K562 (cell line): ENCODE measurements around the gene SH3D19. TPM values are rescaled to one million over a fixed set of nuclear protein-coding genes. Genes with fewer than 3 reads are reported as not detected.

ENCODE experiments used
- ADNP ChIP-seq: fragments of 200-800 bp; sonication (Bioruptor generic); IDR thresholded peaks from 2 replicates; pipeline ENCODE4 v1.6.1; 2016; ENCODE audit warnings: missing genetic modification characterization, missing compliant biosample characterization
- AFF4 ChIP-seq: sonication (generic); formaldehyde crosslinking; IDR thresholded peaks from 2 replicates; pipeline ENCODE4 v1.8.0; 2023; ENCODE audit warnings: mild to moderate bottlenecking, missing genetic modification reagents
- ETV5 ChIP-seq: sonication (generic); formaldehyde crosslinking; IDR thresholded peaks from 2 replicates; pipeline ENCODE4 v1.4.0; 2020; ENCODE audit warnings: low read depth, mild to moderate bottlenecking, missing genetic modification reagents
- FOXK1 ChIP-seq: sonication (generic); formaldehyde crosslinking; IDR thresholded peaks from 2 replicates; pipeline ENCODE4 v1.8.0; 2022; ENCODE audit warnings: missing genetic modification reagents, mild to moderate bottlenecking, borderline replicate concordance
- HNRNPH1 ChIP-seq: fragments of 200-400 bp; formaldehyde crosslinking; optimal IDR thresholded peaks from 2 replicates; pipeline ENCODE3; 2017; ENCODE audit warnings: low read depth, mild to moderate bottlenecking, low read length, moderate library complexity
- KLF16 ChIP-seq: IDR thresholded peaks from 2 replicates; pipeline ENCODE4 v1.6.1; 2016; ENCODE audit warnings: antibody characterized with exemption
- NELFE ChIP-seq: IDR thresholded peaks from 2 replicates; pipeline ENCODE4 v1.6.1; 2011; ENCODE audit warnings: mild to moderate bottlenecking; ENCODE audit not compliant: insufficient read depth, insufficient read length
- RFX1 ChIP-seq: fragments of 450-650 bp; IDR thresholded peaks from 2 replicates; pipeline ENCODE4 v1.6.1; 2016; ENCODE audit warnings: mild to moderate bottlenecking, moderate library complexity
- RHOXF2B ChIP-seq: fragments of 250-450 bp; sonication (Bioruptor Pico); conservative IDR thresholded peaks from 2 replicates; pipeline ENCODE4 v1.5.1; 2021
- SAFB2 ChIP-seq: fragments of 200-400 bp; formaldehyde crosslinking; IDR thresholded peaks from 2 replicates; pipeline ENCODE4 v1.6.1; 2018; ENCODE audit warnings: borderline replicate concordance, low read length, low read depth, moderate library complexity; ENCODE audit not compliant: severe bottlenecking
- SPI1 ChIP-seq: IDR thresholded peaks from 2 replicates; pipeline ENCODE4 v1.6.1; 2011; ENCODE audit warnings: low read depth, low read length, control low read depth, borderline replicate concordance
- TSHZ1 ChIP-seq: fragments of 250-450 bp; sonication (Bioruptor Pico); IDR thresholded peaks from 2 replicates; pipeline ENCODE4 v1.4.0; 2020; ENCODE audit warnings: mild to moderate bottlenecking, moderate library complexity
- ZKSCAN3 ChIP-seq: fragments of 250-450 bp; sonication (Bioruptor Pico); IDR thresholded peaks from 2 replicates; pipeline ENCODE4 v1.4.0; 2020
- ZNF12 ChIP-seq: sonication (generic); formaldehyde crosslinking; IDR thresholded peaks from 2 replicates; pipeline ENCODE4 v1.4.0; 2020; ENCODE audit warnings: mild to moderate bottlenecking, missing genetic modification reagents
- ZNF696 ChIP-seq: fragments of 250-450 bp; sonication (Bioruptor Pico); conservative IDR thresholded peaks from 2 replicates; pipeline ENCODE4 v1.4.0; 2020; ENCODE audit warnings: mild to moderate bottlenecking, moderate library complexity
- polyA plus RNA-seq, 8 experiments: library from polyadenylated mRNA; depleted of rRNA in 4 of 8; stranded (reverse) in 5 of 8; unstranded in 3 of 8; fragments of >200 nt; fragmentation: Nextera tagmentation in 2 of 8; fragmentation: Illumina TruSeq in 1 of 8; extraction: Ambion mirVana in 2 of 8; extraction: Trizol in 1 of 8; gene quantifications; 2 replicates each; pipeline versions ENCODE4 v1.2.1 to v1.2.3, GENCODE V29; 2011 to 2014; ENCODE audit warnings: inconsistent platforms in 1 of 8, missing spikeins in 1 of 8
- total RNA-seq, 7 experiments: library from RNA; depleted of rRNA in 6 of 7; stranded (reverse); fragments of >200 nt in 6 of 7; fragmentation: Illumina TruSeq in 2 of 7; extraction: Trizol in 2 of 7; gene quantifications; 2 replicates each; pipeline versions ENCODE4 v1.2.1 to v1.2.3, GENCODE V29; 2011 to 2021; ENCODE audit warnings: low replicate concordance in 1 of 7
- TF ChIP-seq, protein P1 (sequence below): fragments of 450-650 bp; IDR thresholded peaks from one replicate; pipeline ENCODE4 v1.6.1; 2018; ENCODE audit warnings: mild to moderate bottlenecking, moderate library complexity; ENCODE audit not compliant: partially characterized antibody

The SH3D19 gene
- total and polyA plus RNA-seq, 9 of the 15 experiments (the other 6 are each of a cell fraction or from before 2014, with no cell fraction given): 0.42 to 2.2 (median 1.1) TPM; not detected in 6

DNA sequence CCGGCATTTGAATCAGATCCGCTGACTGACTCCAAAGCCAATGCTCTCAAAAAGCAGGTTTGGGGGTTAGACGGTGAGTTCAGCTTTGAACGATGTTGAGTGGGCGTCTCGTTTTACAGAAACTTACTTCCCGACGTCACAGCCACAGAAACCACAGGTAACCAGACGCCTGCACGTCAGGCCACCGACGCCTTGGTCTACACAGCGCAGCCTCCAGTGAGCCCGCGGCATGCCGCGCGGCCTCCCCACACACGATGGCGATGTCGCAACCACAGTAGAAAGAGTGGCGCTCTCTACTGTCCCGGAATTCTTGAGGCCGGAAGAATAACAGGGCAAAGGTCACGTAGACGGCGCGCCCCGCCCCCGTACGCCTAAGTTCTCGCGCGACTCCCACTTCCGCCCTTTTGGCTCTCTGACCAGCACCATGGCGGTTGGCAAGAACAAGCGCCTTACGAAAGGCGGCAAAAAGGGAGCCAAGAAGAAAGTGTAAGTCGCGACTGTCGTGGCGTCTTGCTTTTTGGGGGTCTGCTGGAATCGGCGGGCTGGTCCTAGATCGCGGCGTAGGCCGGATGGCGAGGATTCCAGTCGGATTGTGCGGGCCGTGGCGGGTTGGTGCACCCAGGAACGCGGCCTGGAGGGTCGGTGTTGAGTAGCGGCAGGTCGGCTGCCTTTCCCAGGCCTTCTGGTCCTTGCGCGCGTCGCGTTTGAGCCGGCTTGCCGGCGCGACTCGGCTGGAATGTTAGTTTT lies 226.0 kb downstream of the SH3D19 start, which contains the start of gene RPS3A (continued):
- peak; percentile 81; the same call in 1 of the 2 replicates for TF ChIP-seq SPI1
- no peak for TF ChIP-seq TSHZ1
- TF ChIP-seq NELFE: no peak
- TF ChIP-seq ADNP (tag): no peak
- no peak for TF ChIP-seq HNRNPH1
- TF ChIP-seq RFX1: peak; percentile 46; the same call in 1 of the 2 replicates
- 0 out of 2 replicates have a peak, but pooled peaks have one; percentile 83 for TF ChIP-seq ZNF12
- no peak for TF ChIP-seq ZNF696 (CRISPR knock-in tag)
- peak; percentile 97 for TF ChIP-seq AFF4
- TF ChIP-seq RHOXF2B (CRISPR knock-in tag): no peak
- TF ChIP-seq ETV5 (CRISPR knock-in tag): peak; percentile 99
- no peak for TF ChIP-seq SAFB2
- TF ChIP-seq, protein P1, sequence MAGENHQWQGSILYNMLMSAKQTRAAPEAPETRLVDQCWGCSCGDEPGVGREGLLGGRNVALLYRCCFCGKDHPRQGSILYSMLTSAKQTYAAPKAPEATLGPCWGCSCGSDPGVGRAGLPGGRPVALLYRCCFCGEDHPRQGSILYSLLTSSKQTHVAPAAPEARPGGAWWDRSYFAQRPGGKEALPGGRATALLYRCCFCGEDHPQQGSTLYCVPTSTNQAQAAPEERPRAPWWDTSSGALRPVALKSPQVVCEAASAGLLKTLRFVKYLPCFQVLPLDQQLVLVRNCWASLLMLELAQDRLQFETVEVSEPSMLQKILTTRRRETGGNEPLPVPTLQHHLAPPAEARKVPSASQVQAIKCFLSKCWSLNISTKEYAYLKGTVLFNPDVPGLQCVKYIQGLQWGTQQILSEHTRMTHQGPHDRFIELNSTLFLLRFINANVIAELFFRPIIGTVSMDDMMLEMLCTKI: no peak
- peak; percentile 93 for TF ChIP-seq FOXK1 (CRISPR knock-in tag)
- TF ChIP-seq KLF16: peak; percentile 53
- no peak for TF ChIP-seq ZKSCAN3 (CRISPR knock-in tag)
